Measurements from ENCODE around the gene FTSJ3. TPM values are rescaled to one million over a fixed set of nuclear protein-coding genes. Genes with fewer than 3 reads are reported as not detected.

The FTSJ3 gene
- total and polyA plus RNA-seq, 2 donors (not counting 1 experiment from before 2014, with no cell fraction given), result 37.8 to 61.8 TPM

- no peak overlapping the region for H2AFZ ChIP-seq (ENCODE audit: low read length)
- no peak overlapping the region for H3K4me2 ChIP-seq (ENCODE audit: extremely low read depth, insufficient read depth, low read length)
- no peak overlapping the region for H3K9ac ChIP-seq (ENCODE audit: insufficient read depth, low read length)
- no peak for TF ChIP-seq EZH2 (IDR thresholded peaks at IDR 0.05; ENCODE audit: low read length, missing control alignments)
- no peak for TF ChIP-seq CTCF (conservative IDR thresholded peaks at IDR 0.05 in 1 of 2, IDR thresholded peaks at IDR 0.05 in 1 of 2; ENCODE audit: low read depth in 1 of 2, low read length in 2 of 2)
- H4K20me1 ChIP-seq (ENCODE audit: control insufficient read depth, extremely low read depth, insufficient read depth, low read length), result no peaks in the 10 kb centered on the region
- no peak overlapping the region for H3K4me3 ChIP-seq (replicated peaks in 1 of 4; ENCODE audit: control extremely low read depth in 1 of 4, insufficient read depth in 1 of 4, low read depth in 3 of 4, low read length in 4 of 4)
- no peak for DNase-seq (ENCODE audit: low read depth in 2 of 2)
- no peaks in the 10 kb centered on the region for H3K9me3 ChIP-seq (ENCODE audit: control insufficient read depth, insufficient read depth, low read depth, low read length)
- no peaks in the 10 kb centered on the region for H3K27me3 ChIP-seq (ENCODE audit: control insufficient read depth, insufficient read depth, low read length)
- peaks cover 40% of the 10 kb centered on the region for H3K36me3 ChIP-seq (ENCODE audit: control insufficient read depth, insufficient read depth, low read length)
- H3K79me2 ChIP-seq (ENCODE audit: control insufficient read depth, insufficient read depth, low read length), result peaks cover 31% of the 10 kb centered on the region
- H3K4me1 ChIP-seq (ENCODE audit: control insufficient read depth, extremely low read depth, insufficient read depth, low read length), result peaks cover 2% of the 10 kb centered on the region
- no peak overlapping the region for H3K27ac ChIP-seq (ENCODE audit: insufficient read depth, low read length)
These were observed 4.6 kb upstream of the FTSJ3 start for GRCh38 chr17:63832014-63832413.

GRCh38 chr17:63831505-63831904, 4.0 kb upstream of the FTSJ3 start:
- H3K36me3 ChIP-seq (ENCODE audit: control insufficient read depth, insufficient read depth, low read length), result peaks cover 39% of the 10 kb centered on the region
- H2AFZ ChIP-seq (ENCODE audit: low read length), result no peak overlapping the region
- H3K79me2 ChIP-seq (ENCODE audit: control insufficient read depth, insufficient read depth, low read length), result peaks cover 30% of the 10 kb centered on the region
- no peak for DNase-seq (ENCODE audit: low read depth in 2 of 2)
- H3K9me3 ChIP-seq (ENCODE audit: control insufficient read depth, insufficient read depth, low read depth, low read length), result no peaks in the 10 kb centered on the region
- no peak overlapping the region for H3K9ac ChIP-seq (ENCODE audit: insufficient read depth, low read length)
- no peaks in the 10 kb centered on the region for H4K20me1 ChIP-seq (ENCODE audit: control insufficient read depth, extremely low read depth, insufficient read depth, low read length)
- H3K4me3 ChIP-seq (replicated peaks in 1 of 4; ENCODE audit: control extremely low read depth in 1 of 4, insufficient read depth in 1 of 4, low read depth in 3 of 4, low read length in 4 of 4), result no peak overlapping the region
- H3K27ac ChIP-seq (ENCODE audit: insufficient read depth, low read length), result no peak overlapping the region
- TF ChIP-seq EZH2 (IDR thresholded peaks at IDR 0.05; ENCODE audit: low read length, missing control alignments) (no peak), CTCF (conservative IDR thresholded peaks at IDR 0.05 in 1 of 2, IDR thresholded peaks at IDR 0.05 in 1 of 2; ENCODE audit: low read depth in 1 of 2, low read length in 2 of 2) (no peak)
- H3K4me1 ChIP-seq (ENCODE audit: control insufficient read depth, extremely low read depth, insufficient read depth, low read length), result peaks cover 2% of the 10 kb centered on the region
- no peak overlapping the region for H3K4me2 ChIP-seq (ENCODE audit: extremely low read depth, insufficient read depth, low read length)
- no peaks in the 10 kb centered on the region for H3K27me3 ChIP-seq (ENCODE audit: control insufficient read depth, insufficient read depth, low read length)

- Histone ChIP-seq H3K27ac (ENCODE audit: insufficient read depth, low read length) (no peak overlapping the region), H3K4me1 (ENCODE audit: control insufficient read depth, extremely low read depth, insufficient read depth, low read length) (peaks cover 4% of the 10 kb centered on the region), H3K4me2 (ENCODE audit: extremely low read depth, insufficient read depth, low read length) (no peak overlapping the region), H3K9ac (ENCODE audit: insufficient read depth, low read length) (no peak overlapping the region), H3K79me2 (ENCODE audit: control insufficient read depth, insufficient read depth, low read length) (peaks cover 34% of the 10 kb centered on the region), H4K20me1 (ENCODE audit: control insufficient read depth, extremely low read depth, insufficient read depth, low read length) (no peaks in the 10 kb centered on the region), H3K36me3 (ENCODE audit: control insufficient read depth, insufficient read depth, low read length) (peaks cover 39% of the 10 kb centered on the region), H3K9me3 (ENCODE audit: control insufficient read depth, insufficient read depth, low read depth, low read length) (no peaks in the 10 kb centered on the region), H3K4me3 (replicated peaks in 1 of 4; ENCODE audit: control extremely low read depth in 1 of 4, insufficient read depth in 1 of 4, low read depth in 3 of 4, low read length in 4 of 4) (no peak overlapping the region), H3K27me3 (ENCODE audit: control insufficient read depth, insufficient read depth, low read length) (no peaks in the 10 kb centered on the region), H2AFZ (ENCODE audit: low read length) (no peak overlapping the region)
- no peak for DNase-seq (ENCODE audit: low read depth in 2 of 2)
- TF ChIP-seq EZH2 (IDR thresholded peaks at IDR 0.05; ENCODE audit: low read length, missing control alignments) (no peak), CTCF (conservative IDR thresholded peaks at IDR 0.05 in 1 of 2, IDR thresholded peaks at IDR 0.05 in 1 of 2; ENCODE audit: low read depth in 1 of 2, low read length in 2 of 2) (no peak)
These were observed 3.5 kb upstream of the FTSJ3 start for GRCh38 chr17:63830904-63831491.
